HUES6 (cell line): ENCODE results near the gene RAP1GAP.

Experiments
- H3K27ac ChIP-seq: 2 replicates; pipeline ENCODE4 v1.7.0; 2013; ENCODE audit warnings: low read depth, mild to moderate bottlenecking, low read length, inconsistent platforms
- H3K27me3 ChIP-seq: 2 replicates; pipeline ENCODE4 v1.6.1; 2013; ENCODE audit warnings: low read length; ENCODE audit not compliant: control insufficient read depth, insufficient read depth
- H3K36me3 ChIP-seq: 2 replicates; pipeline ENCODE4 v1.6.1; 2013; ENCODE audit warnings: low read length; ENCODE audit not compliant: control insufficient read depth, insufficient read depth
- H3K4me1 ChIP-seq: 2 replicates; pipeline ENCODE4 v1.6.1; 2013; ENCODE audit warnings: low read length; ENCODE audit not compliant: control insufficient read depth, insufficient read depth
- H3K4me3 ChIP-seq: 2 replicates; pipeline ENCODE4 v1.5.1; 2013; ENCODE audit warnings: low read depth, low read length
- H3K9ac ChIP-seq: one replicate; pipeline ENCODE4 v1.6.1; 2013; ENCODE audit warnings: mild to moderate bottlenecking, low read length
- H3K9me3 ChIP-seq: 2 replicates; pipeline ENCODE4 v1.6.1; 2013; ENCODE audit warnings: low read depth, low read length; ENCODE audit not compliant: control insufficient read depth, insufficient read depth

Gene RAP1GAP

DNA sequence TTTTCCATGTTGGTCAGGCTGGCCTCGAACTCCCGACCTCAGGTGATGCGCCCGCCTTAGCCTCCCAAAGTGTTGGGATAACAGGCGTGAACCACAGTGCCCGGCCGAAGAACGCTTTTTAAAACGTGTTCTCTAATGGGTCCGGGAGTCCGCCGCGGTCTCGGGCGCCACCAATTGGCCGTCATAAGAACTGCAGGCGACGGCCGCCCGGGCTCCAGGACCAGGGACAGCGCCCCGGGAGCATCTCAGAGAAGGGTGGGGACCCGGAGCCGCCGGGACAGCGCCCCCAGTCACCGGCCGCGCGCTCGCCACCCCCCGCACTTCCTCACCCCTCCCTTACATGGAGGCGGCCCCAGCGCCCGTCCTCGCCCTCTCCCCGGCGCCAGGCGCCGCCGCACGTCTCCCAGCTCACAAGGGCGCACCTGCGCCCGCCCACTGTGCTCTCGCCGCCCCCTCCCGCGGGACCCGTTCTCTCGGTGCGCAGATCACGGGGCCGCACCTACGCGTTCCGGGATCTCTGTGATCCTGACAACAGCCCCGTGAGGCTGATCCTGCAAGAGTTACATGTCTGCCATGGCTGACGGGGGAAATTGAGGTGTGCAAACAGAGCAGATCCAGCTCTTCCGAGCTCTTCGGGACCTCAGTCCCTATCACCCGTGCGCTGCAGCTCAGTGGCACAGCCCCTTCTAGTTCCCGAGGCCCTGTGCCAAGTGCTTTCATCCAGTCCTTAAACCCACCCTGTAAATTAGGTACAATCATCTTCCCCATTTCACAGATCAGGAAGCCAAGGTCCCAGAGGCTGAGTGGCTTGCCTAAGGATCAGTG, 9.8 kb downstream of the RAP1GAP start:
- H3K27me3 ChIP-seq: peaks cover 23% of the 10 kb centered on the region
- H3K9ac ChIP-seq: no peak overlapping the region
- no peak overlapping the region for H3K27ac ChIP-seq
- H3K9me3 ChIP-seq: no peaks in the 10 kb centered on the region
- H3K4me3 ChIP-seq: peak overlapping the region; percentile 65
- peaks cover 14% of the 10 kb centered on the region for H3K4me1 ChIP-seq
- no peaks in the 10 kb centered on the region for H3K36me3 ChIP-seq

DNA sequence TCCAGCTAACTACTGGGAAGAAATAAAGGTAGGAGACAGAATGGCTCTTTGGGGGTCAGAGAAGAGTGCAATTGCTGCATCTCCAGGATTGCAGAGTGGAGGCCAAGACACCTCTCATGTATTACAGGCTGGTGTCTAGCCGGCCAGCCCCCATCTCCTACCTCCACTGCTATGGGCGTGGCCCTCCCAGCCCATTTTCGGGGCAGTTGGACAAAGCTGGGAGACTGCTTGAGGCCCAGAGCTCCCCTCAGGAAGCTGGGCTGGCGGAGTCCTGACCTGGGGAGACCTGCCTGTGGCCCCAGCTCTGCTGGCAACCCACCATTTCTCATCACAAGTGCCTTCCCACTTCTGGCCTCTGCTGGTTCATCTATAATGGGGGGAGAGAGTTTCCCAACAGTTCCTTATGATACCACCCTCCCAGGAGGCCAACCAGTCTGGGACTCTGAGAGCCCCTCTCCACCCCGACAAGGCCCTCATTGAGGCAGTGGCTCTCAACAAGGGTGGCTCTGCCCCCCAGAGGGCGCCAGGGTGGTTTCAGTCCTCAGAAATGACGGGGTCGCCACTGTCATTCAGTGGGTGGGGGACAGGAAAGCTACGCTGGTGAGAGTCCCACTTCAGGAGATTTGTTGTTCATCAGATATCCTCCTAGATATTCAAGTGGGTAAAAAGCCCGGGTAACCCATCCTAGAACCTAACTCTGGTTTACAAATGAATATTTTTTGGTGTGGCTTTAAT, 11.5 kb downstream of the RAP1GAP start:
- H3K27me3 ChIP-seq: peaks cover 28% of the 10 kb centered on the region
- no peak overlapping the region for H3K9ac ChIP-seq
- H3K27ac ChIP-seq: no peak overlapping the region
- no peak overlapping the region for H3K4me3 ChIP-seq
- no peaks in the 10 kb centered on the region for H3K9me3 ChIP-seq
- H3K36me3 ChIP-seq: no peaks in the 10 kb centered on the region
- peaks cover 9% of the 10 kb centered on the region for H3K4me1 ChIP-seq

GRCh38 chr1:21655748-21656147, 13.4 kb downstream of the RAP1GAP start:
- H3K27me3 ChIP-seq: peaks cover 30% of the 10 kb centered on the region
- H3K36me3 ChIP-seq: no peaks in the 10 kb centered on the region
- H3K4me3 ChIP-seq: no peak overlapping the region
- peaks cover 20% of the 10 kb centered on the region for H3K4me1 ChIP-seq
- H3K27ac ChIP-seq: no peak overlapping the region
- no peak overlapping the region for H3K9ac ChIP-seq
- no peaks in the 10 kb centered on the region for H3K9me3 ChIP-seq

DNA sequence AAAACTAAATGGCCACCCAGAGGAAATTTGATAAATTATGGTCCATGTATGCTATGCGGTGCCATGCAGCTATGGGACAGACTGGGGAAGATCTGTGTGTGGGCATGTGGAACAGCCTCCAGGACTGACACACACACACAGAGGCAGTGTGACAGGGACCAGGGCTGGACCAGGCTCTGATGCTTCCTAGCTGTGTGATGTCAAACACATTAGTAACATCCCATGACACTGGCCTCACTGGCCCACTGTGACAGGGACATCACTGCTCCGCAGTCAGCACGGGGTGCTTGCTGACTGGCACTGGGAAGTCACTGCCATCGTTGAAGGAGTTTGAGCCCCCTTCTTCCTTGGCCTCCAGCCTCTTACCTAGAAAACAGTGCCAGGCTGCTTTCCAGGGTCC, 13.9 kb downstream of the RAP1GAP start:
- Histone ChIP-seq H3K36me3 (no peaks in the 10 kb centered on the region), H3K4me1 (peaks cover 20% of the 10 kb centered on the region), H3K9me3 (no peaks in the 10 kb centered on the region), H3K27ac (no peak overlapping the region), H3K4me3 (no peak overlapping the region), H3K27me3 (peaks cover 28% of the 10 kb centered on the region), H3K9ac (no peak overlapping the region)

DNA sequence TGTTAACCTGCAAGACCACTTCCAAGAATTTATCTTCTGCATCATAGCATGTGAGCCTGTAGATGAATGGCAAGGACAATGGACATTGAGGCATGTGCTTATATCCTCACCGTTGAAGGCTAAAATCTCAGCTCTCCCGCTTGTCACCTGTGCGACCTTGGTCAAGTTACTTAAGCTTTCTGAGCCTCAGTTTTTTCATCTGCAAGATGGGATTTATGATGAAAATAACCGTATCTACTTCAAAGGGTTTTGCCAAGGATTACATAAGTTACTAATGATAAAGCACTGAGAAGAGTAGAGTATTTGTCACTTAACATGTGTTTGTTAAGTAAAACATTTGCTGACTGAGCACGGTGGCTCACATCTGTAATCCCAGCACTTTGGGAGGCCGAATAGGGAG, 14.9 kb downstream of the RAP1GAP start:
- Histone ChIP-seq H3K27me3 (peaks cover 19% of the 10 kb centered on the region), H3K9ac (no peak overlapping the region), H3K9me3 (no peaks in the 10 kb centered on the region), H3K4me3 (no peak overlapping the region), H3K36me3 (no peaks in the 10 kb centered on the region), H3K27ac (no peak overlapping the region), H3K4me1 (peaks cover 13% of the 10 kb centered on the region)

DNA sequence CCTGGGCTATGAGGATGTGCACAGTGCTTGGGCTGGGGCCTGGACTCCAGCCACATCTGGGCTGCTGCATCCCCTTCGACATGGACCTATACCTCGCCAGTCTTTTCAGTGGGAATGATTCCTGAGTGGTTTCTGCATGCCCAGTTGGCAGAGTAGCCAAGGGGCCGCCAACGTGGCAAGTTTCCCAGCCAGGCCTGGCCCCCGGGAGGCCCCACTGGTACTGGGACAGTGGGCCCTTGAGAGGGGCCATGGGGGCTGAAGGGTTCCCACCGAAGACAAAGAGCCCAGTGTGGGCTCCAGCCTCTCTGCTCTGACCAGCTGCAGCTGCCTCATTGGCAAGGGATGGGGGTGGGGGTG, 15.4 kb downstream of the RAP1GAP start:
- H3K27ac ChIP-seq: no peak overlapping the region

DNA sequence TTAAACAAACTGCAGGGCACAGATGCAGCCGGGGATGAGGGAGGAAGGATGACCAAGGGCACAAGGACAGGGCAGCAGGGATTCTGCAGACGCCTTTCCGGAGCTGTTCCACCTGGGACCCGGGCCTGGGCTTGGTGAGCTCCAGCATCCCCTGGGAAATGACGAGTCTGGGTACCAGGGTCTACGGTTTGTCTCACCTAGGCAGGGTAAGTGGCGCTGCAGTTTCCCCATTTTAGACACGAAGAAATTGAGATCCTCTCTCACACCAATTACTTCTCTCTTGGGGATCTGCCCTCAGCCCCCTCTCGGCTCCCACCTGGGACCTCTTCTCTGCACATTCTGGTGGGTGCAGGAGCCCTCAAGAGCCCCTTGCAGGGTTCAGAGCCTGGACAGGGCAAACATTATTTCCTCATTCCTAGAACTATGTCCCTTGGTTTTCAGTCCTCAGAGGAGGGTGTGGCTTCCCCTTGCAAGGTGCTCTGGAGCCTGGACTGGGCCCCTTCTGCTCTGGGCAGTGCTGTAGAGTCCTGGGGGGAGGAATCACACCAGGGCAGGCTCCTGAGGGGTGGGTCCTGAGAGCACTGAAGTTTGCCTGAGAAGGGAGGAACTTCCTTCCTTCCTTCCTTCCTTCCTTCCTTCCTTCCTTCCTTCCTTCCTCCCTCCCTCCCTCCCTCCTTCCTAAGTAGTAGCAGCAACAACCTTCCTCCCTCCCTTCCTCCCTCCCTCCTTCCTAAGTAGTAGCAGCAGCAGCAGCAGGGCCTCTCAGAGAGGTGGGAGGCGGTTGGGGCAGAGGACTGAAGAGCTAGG, 16.0 kb downstream of the RAP1GAP start:
- Histone ChIP-seq H3K27ac (no peak overlapping the region), H3K4me3 (no peak overlapping the region), H3K9me3 (no peaks in the 10 kb centered on the region), H3K27me3 (peaks cover 19% of the 10 kb centered on the region), H3K9ac (no peak overlapping the region), H3K36me3 (no peaks in the 10 kb centered on the region), H3K4me1 (peaks cover 13% of the 10 kb centered on the region)

More for the DNA sequence above, 15.4 kb downstream of the RAP1GAP start:
- Histone ChIP-seq H3K36me3 (no peaks in the 10 kb centered on the region), H3K27me3 (peaks cover 19% of the 10 kb centered on the region), H3K4me1 (peaks cover 13% of the 10 kb centered on the region), H3K9me3 (no peaks in the 10 kb centered on the region), H3K9ac (no peak overlapping the region), H3K4me3 (no peak overlapping the region)

DNA sequence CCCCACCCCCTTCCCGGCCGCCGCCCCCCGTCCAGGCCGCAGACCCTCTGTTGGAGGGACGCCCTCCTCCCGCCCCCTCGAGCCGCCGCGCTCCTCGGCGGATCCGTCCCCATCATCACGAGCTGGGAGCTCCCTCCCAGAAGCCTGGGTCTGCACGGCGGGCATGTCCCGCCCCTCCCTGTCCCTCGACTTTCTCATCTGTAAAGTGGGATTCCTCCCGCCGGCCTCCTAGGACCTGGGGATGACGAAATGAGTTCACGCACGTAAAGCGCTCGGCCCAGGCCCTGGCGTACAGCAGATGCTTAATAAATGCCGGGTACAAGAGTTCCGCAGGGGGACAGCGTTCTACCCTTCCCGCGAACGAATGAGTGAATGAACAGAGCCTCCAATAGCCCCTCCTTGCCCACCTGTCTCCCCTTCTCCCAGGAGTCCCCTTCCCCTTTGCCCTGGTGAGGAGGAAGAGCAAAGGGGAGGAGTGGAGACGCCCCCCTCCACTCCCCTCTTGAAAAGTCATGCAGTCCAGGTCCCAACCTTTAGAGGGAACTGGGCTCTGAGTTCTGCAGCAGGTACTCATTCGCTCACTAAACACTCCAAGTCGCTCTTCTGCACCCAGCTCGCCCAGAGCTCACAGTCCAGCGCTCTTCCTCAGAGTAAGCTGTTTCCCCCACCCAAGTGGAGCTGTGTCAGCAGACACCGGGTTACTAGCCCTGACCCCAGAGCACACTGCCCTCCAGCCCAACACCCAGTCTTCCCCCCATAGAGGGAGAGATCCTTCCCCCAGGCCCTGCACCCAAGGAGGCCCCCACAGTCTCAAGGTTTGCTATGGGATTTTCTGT, 16.8 kb downstream of the RAP1GAP start:
- Histone ChIP-seq H3K36me3 (no peaks in the 10 kb centered on the region), H3K27me3 (peaks cover 19% of the 10 kb centered on the region), H3K27ac (no peak overlapping the region), H3K9me3 (no peaks in the 10 kb centered on the region), H3K4me1 (peaks cover 13% of the 10 kb centered on the region), H3K9ac (no peak overlapping the region), H3K4me3 (peak overlapping the region; percentile 49)

- Histone ChIP-seq H3K9me3 (no peaks in the 10 kb centered on the region), H3K4me3 (peak overlapping the region; percentile 62), H3K27me3 (peaks cover 19% of the 10 kb centered on the region), H3K36me3 (no peaks in the 10 kb centered on the region), H3K27ac (no peak overlapping the region), H3K4me1 (peaks cover 13% of the 10 kb centered on the region), H3K9ac (no peak overlapping the region)
Observed at GRCh38 chr1:21651214-21652042, 17.7 kb downstream of the RAP1GAP start.

DNA sequence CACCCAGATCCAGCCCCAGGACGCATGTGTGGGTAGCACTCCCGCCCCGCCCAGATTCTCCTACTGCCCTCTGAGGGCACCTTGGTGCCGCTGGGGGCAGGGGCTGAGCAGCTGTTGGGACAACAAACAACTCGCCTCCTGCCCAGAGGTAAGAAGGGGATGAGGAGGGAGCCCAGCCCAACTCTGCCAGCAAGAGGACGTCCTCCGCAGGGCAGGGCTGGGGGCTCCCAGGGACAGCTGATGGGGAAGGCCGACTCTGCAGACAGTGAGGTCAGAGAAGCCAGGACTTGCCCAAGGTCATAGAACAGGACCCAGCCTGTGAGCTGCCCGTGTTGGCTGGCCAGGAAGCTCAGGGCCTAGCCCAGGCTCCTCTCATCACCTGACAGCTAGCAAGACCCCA, 18.8 kb downstream of the RAP1GAP start:
- Histone ChIP-seq H3K36me3 (no peaks in the 10 kb centered on the region), H3K27me3 (peaks cover 19% of the 10 kb centered on the region), H3K9me3 (no peaks in the 10 kb centered on the region), H3K9ac (no peak overlapping the region), H3K27ac (no peak overlapping the region), H3K4me3 (no peak overlapping the region), H3K4me1 (peaks cover 13% of the 10 kb centered on the region)
